Smooth muscle cell (in vitro differentiated cells): ENCODE data around the gene PCDHGB1. TPM values are rescaled to one million over a fixed set of nuclear protein-coding genes. Genes with fewer than 3 reads are reported as not detected.

ENCODE experiments used
- DNase-seq: peaks from one replicate; lab custom pipeline; 2025; ENCODE audit not compliant: unreplicated experiment; lab: John Stamatoyannopoulos, UW
- H2AFZ ChIP-seq: fragments of 200-600 bp; sonication (generic); 2 replicates; pipeline ENCODE4 v1.6.0; 2016; ENCODE audit warnings: antibody characterized with exemption, low read depth, mild to moderate bottlenecking
- H3F3A ChIP-seq: fragments of 200-600 bp; sonication (generic); 2 replicates; pipeline ENCODE4 v1.6.0; 2017; ENCODE audit warnings: antibody characterized with exemption, low read depth
- H3K27ac ChIP-seq: fragments of 200-600 bp; sonication (generic); 2 replicates; pipeline ENCODE4 v1.5.1; 2016; ENCODE audit warnings: low read depth, mild to moderate bottlenecking
- H3K27me3 ChIP-seq: fragments of 200-600 bp; sonication (generic); 2 replicates; pipeline ENCODE4 v1.6.1; 2016; ENCODE audit warnings: low read depth, mild to moderate bottlenecking
- H3K36me3 ChIP-seq: fragments of 200-600 bp; sonication (generic); 2 replicates; pipeline ENCODE4 v1.5.1; 2016; ENCODE audit warnings: low read depth
- H3K4me1 ChIP-seq: fragments of 200-600 bp; sonication (generic); 2 replicates; pipeline ENCODE4 v1.5.1; 2016; ENCODE audit warnings: low read depth
- H3K4me2 ChIP-seq: fragments of 200-600 bp; sonication (generic); 2 replicates; pipeline ENCODE4 v1.6.0; 2016; ENCODE audit warnings: mild to moderate bottlenecking
- H3K4me3 ChIP-seq: fragments of 200-600 bp; sonication (generic); 2 replicates; pipeline ENCODE4 v1.5.1; 2016; ENCODE audit warnings: mild to moderate bottlenecking
- H3K79me2 ChIP-seq: fragments of 200-600 bp; sonication (generic); 2 replicates; pipeline ENCODE4 v1.6.0; 2016; ENCODE audit warnings: low read depth, mild to moderate bottlenecking
- H3K9ac ChIP-seq: fragments of 200-600 bp; sonication (generic); 2 replicates; pipeline ENCODE4 v1.6.0; 2016; ENCODE audit warnings: low read depth
- H3K9me3 ChIP-seq: fragments of 200-600 bp; sonication (generic); replicated peaks from 2 replicates; pipeline ENCODE4 v1.5.1; 2016; ENCODE audit warnings: low read depth
- H4K20me1 ChIP-seq: fragments of 200-600 bp; sonication (generic); 2 replicates; pipeline ENCODE4 v1.6.0; 2016; ENCODE audit warnings: low read depth
- CTCF ChIP-seq: fragments of 200-600 bp; sonication (generic); IDR thresholded peaks from 2 replicates; pipeline ENCODE4 v1.5.1; 2017; ENCODE audit warnings: borderline replicate concordance, mild to moderate bottlenecking, antibody characterized with exemption; ENCODE audit not compliant: insufficient read depth, poor library complexity, severe bottlenecking
- WGBS: methylation state at CpG from one replicate; pipeline ENCODE4 v1.1.7; 2016; ENCODE audit warnings: low lambda C conversion rate; 5-methylcytosine and 5-hydroxymethylcytosine counted together
- polyA plus RNA-seq: library from polyadenylated mRNA; unstranded; fragments of >200 nt; fragmentation: Nextera tagmentation; extraction: Ambion mirVana; gene quantifications from 2 replicates; pipeline ENCODE4 v1.2.1, GENCODE V29; 2016
- total RNA-seq: library from RNA; depleted of rRNA; stranded (reverse); fragments of >200 nt; gene quantifications from 2 replicates; pipeline ENCODE4 v1.2.3, GENCODE V29; 2014

The PCDHGB1 gene
- total and polyA plus RNA-seq, 2 experiments from 2014 or later, result 0.27 to 0.40 TPM

- no peak overlapping the region for H3K4me3 ChIP-seq
- peaks cover 25% of the 10 kb centered on the region for H3K9me3 ChIP-seq
Observed at GRCh38 chr5:141398608-141399007, 48.7 kb downstream of the PCDHGB1 start.

DNA sequence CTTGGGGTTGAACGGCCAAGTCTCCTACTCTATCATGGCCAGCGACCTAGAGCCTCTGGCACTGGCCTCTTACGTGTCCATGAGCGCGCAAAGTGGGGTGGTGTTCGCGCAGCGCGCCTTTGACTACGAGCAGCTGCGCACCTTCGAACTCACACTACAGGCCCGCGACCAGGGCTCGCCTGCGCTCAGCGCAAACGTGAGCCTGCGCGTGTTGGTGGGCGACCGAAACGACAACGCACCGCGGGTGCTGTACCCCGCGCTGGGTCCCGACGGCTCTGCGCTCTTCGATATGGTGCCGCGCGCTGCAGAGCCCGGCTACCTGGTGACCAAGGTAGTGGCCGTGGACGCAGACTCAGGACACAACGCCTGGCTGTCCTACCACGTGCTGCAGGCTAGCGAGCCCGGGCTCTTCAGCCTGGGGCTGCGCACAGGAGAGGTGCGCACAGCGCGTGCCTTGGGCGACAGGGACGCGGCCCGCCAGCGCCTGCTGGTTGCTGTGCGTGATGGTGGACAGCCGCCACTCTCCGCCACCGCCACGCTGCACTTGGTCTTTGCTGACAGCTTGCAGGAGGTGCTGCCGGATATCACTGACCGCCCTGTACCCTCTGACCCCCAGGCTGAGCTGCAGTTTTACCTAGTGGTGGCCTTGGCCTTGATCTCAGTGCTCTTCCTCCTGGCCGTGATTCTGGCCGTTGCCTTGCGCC is 49.8 kb downstream of the PCDHGB1 start:
- no peak overlapping the region for H3K4me3 ChIP-seq
- H3F3A ChIP-seq, result no peaks in the 10 kb centered on the region
- peaks cover 24% of the 10 kb centered on the region for H3K9me3 ChIP-seq
- no peak for DNase-seq
- H3K27ac ChIP-seq, result no peak overlapping the region
- no peak overlapping the region for H3K9ac ChIP-seq
- 98% methylated on average over 54 of the region's 61 CpGs for WGBS
- H3K36me3 ChIP-seq, result peaks cover 4% of the 10 kb centered on the region
- no peaks in the 10 kb centered on the region for H3K27me3 ChIP-seq
- peaks cover 3% of the 10 kb centered on the region for H3K79me2 ChIP-seq
- no peak overlapping the region for H3K4me2 ChIP-seq
- no peaks in the 10 kb centered on the region for H4K20me1 ChIP-seq
- H2AFZ ChIP-seq, result no peak overlapping the region
- no peaks in the 10 kb centered on the region for H3K4me1 ChIP-seq
- TF ChIP-seq CTCF, result no peak

More at GRCh38 chr5:141398608-141399007, 48.7 kb downstream of the PCDHGB1 start:
- no peak overlapping the region for H3K4me2 ChIP-seq
- no peaks in the 10 kb centered on the region for H3K27me3 ChIP-seq
- no peak overlapping the region for H2AFZ ChIP-seq
- no peak for TF ChIP-seq CTCF
- H3K4me1 ChIP-seq, result no peaks in the 10 kb centered on the region
- no peaks in the 10 kb centered on the region for H4K20me1 ChIP-seq
- no peak for DNase-seq
- WGBS, result 96% methylated on average over 15 of the region's 15 CpGs
- H3K79me2 ChIP-seq, result peaks cover 3% of the 10 kb centered on the region
- H3K27ac ChIP-seq, result no peak overlapping the region
- no peaks in the 10 kb centered on the region for H3F3A ChIP-seq
- no peak overlapping the region for H3K9ac ChIP-seq
- H3K36me3 ChIP-seq, result peaks cover 4% of the 10 kb centered on the region

Other genes with a start within 250 kb of the PCDHGB1 start
Only the 30 nearest of the 37 such genes appear.
- gene PCDHB9, start 162.9 kb upstream of the PCDHGB1 start, total RNA-seq, result 4.1 and 6.5 TPM in 2 replicates
- gene PCDHB9, start 162.9 kb upstream of the PCDHGB1 start, polyA plus RNA-seq, result 2.2 and 2.4 TPM in 2 replicates
- 6.4 and 7.4 TPM in 2 replicates for gene PCDHB10, start 157.7 kb upstream of the PCDHGB1 start, total RNA-seq
- gene PCDHB10, start 157.7 kb upstream of the PCDHGB1 start, polyA plus RNA-seq, result 3.3 and 3.4 TPM in 2 replicates
- gene PCDHB11, start 150.5 kb upstream of the PCDHGB1 start, total RNA-seq, result 1.8 and 2.1 TPM in 2 replicates
- gene PCDHB11, start 150.5 kb upstream of the PCDHGB1 start, polyA plus RNA-seq, result 0.61 and 1.7 TPM in 2 replicates
- 2.9 and 3.6 TPM in 2 replicates for gene PCDHB12, start 141.4 kb upstream of the PCDHGB1 start, total RNA-seq
- 0.57 and 1.0 TPM in 2 replicates for gene PCDHB12, start 141.4 kb upstream of the PCDHGB1 start, polyA plus RNA-seq
- 4.4 and 8.3 TPM in 2 replicates for gene PCDHB13, start 136.2 kb upstream of the PCDHGB1 start, total RNA-seq
- gene PCDHB13, start 136.2 kb upstream of the PCDHGB1 start, polyA plus RNA-seq, result 1.8 and 2.6 TPM in 2 replicates
- gene PCDHB14, start 126.8 kb upstream of the PCDHGB1 start, total RNA-seq, result 7.8 and 9.1 TPM in 2 replicates
- gene PCDHB14, start 126.8 kb upstream of the PCDHGB1 start, polyA plus RNA-seq, result 2.6 and 4.6 TPM in 2 replicates
- 3.9 and 4.2 TPM in 2 replicates for gene PCDHB15, start 104.7 kb upstream of the PCDHGB1 start, total RNA-seq
- 1.8 and 2.1 TPM in 2 replicates for gene PCDHB15, start 104.7 kb upstream of the PCDHGB1 start, polyA plus RNA-seq
- gene SLC25A2, start 46.0 kb upstream of the PCDHGB1 start, total RNA-seq, result not detected in 2 replicates
- 0.15 TPM in 1 of 2 replicates, not detected in the other for gene SLC25A2, start 46.0 kb upstream of the PCDHGB1 start, polyA plus RNA-seq
- gene TAF7, start 29.3 kb upstream of the PCDHGB1 start, total RNA-seq, result 83.0 and 94.5 TPM in 2 replicates
- 85.9 and 105 TPM in 2 replicates for gene TAF7, start 29.3 kb upstream of the PCDHGB1 start, polyA plus RNA-seq
- 0.58 and 0.63 TPM in 2 replicates for gene PCDHGA1, start 19.6 kb upstream of the PCDHGB1 start, total RNA-seq
- 0.05 TPM in 1 of 2 replicates, not detected in the other for gene PCDHGA1, start 19.6 kb upstream of the PCDHGB1 start, polyA plus RNA-seq
- 0.04 TPM in 1 of 2 replicates, not detected in the other for gene PCDHGA2, start 11.3 kb upstream of the PCDHGB1 start, total RNA-seq
- not detected in 2 replicates for gene PCDHGA2, start 11.3 kb upstream of the PCDHGB1 start, polyA plus RNA-seq
- gene PCDHGA3, start 6.3 kb upstream of the PCDHGB1 start, total RNA-seq, result not detected in 2 replicates
- not detected in 2 replicates for gene PCDHGA3, start 6.3 kb upstream of the PCDHGB1 start, polyA plus RNA-seq
- 0.58 and 1.1 TPM in 2 replicates for gene PCDHGA4, start 4.9 kb downstream of the PCDHGB1 start, total RNA-seq
- not detected in 2 replicates for gene PCDHGA4, start 4.9 kb downstream of the PCDHGB1 start, polyA plus RNA-seq
- 0.18 and 1.1 TPM in 2 replicates for gene PCDHGB2, start 9.9 kb downstream of the PCDHGB1 start, total RNA-seq
- gene PCDHGB2, start 9.9 kb downstream of the PCDHGB1 start, polyA plus RNA-seq, result not detected in 2 replicates
- gene PCDHGA5, start 14.1 kb downstream of the PCDHGB1 start, total RNA-seq, result 0.09 and 0.22 TPM in 2 replicates
- gene PCDHGA5, start 14.1 kb downstream of the PCDHGB1 start, polyA plus RNA-seq, result 0.13 TPM in 1 of 2 replicates, not detected in the other
- gene PCDHGB3, start 20.1 kb downstream of the PCDHGB1 start, total RNA-seq, result 0.40 TPM in 1 of 2 replicates, not detected in the other
- not detected in 2 replicates for gene PCDHGB3, start 20.1 kb downstream of the PCDHGB1 start, polyA plus RNA-seq
- 0.09 and 0.27 TPM in 2 replicates for gene PCDHGA6, start 23.8 kb downstream of the PCDHGB1 start, total RNA-seq
- not detected in 2 replicates for gene PCDHGA6, start 23.8 kb downstream of the PCDHGB1 start, polyA plus RNA-seq
- 0.09 and 0.27 TPM in 2 replicates for gene PCDHGA7, start 32.6 kb downstream of the PCDHGB1 start, total RNA-seq
- not detected in 2 replicates for gene PCDHGA7, start 32.6 kb downstream of the PCDHGB1 start, polyA plus RNA-seq
- gene PCDHGB4, start 37.6 kb downstream of the PCDHGB1 start, total RNA-seq, result 37.1 and 43.1 TPM in 2 replicates
- 20.0 and 27.5 TPM in 2 replicates for gene PCDHGB4, start 37.6 kb downstream of the PCDHGB1 start, polyA plus RNA-seq
- 3.2 and 3.3 TPM in 2 replicates for gene PCDHGA8, start 42.5 kb downstream of the PCDHGB1 start, total RNA-seq
- gene PCDHGA8, start 42.5 kb downstream of the PCDHGB1 start, polyA plus RNA-seq, result 0.25 and 0.89 TPM in 2 replicates
- 3.2 and 3.3 TPM in 2 replicates for gene PCDHGB5, start 47.8 kb downstream of the PCDHGB1 start, total RNA-seq
- gene PCDHGB5, start 47.8 kb downstream of the PCDHGB1 start, polyA plus RNA-seq, result 0.90 and 4.2 TPM in 2 replicates
- gene PCDHGA9, start 52.7 kb downstream of the PCDHGB1 start, total RNA-seq, result 2.9 and 4.0 TPM in 2 replicates
- gene PCDHGA9, start 52.7 kb downstream of the PCDHGB1 start, polyA plus RNA-seq, result 0.08 and 0.23 TPM in 2 replicates
- gene PCDHGB6, start 57.9 kb downstream of the PCDHGB1 start, total RNA-seq, result 12.4 and 17.1 TPM in 2 replicates
- gene PCDHGB6, start 57.9 kb downstream of the PCDHGB1 start, polyA plus RNA-seq, result 9.7 and 12.3 TPM in 2 replicates
- 24.6 and 24.7 TPM in 2 replicates for gene PCDHGA10, start 62.9 kb downstream of the PCDHGB1 start, total RNA-seq
- gene PCDHGA10, start 62.9 kb downstream of the PCDHGB1 start, polyA plus RNA-seq, result 10.9 and 11.1 TPM in 2 replicates
- 25.3 and 37.5 TPM in 2 replicates for gene PCDHGB7, start 67.6 kb downstream of the PCDHGB1 start, total RNA-seq
- 21.3 and 24.6 TPM in 2 replicates for gene PCDHGB7, start 67.6 kb downstream of the PCDHGB1 start, polyA plus RNA-seq
- gene PCDHGA11, start 71.0 kb downstream of the PCDHGB1 start, total RNA-seq, result 8.7 and 13.2 TPM in 2 replicates
- 7.9 and 8.0 TPM in 2 replicates for gene PCDHGA11, start 71.0 kb downstream of the PCDHGB1 start, polyA plus RNA-seq
- gene PCDHGA12, start 80.4 kb downstream of the PCDHGB1 start, total RNA-seq, result 1.7 and 4.5 TPM in 2 replicates
- gene PCDHGA12, start 80.4 kb downstream of the PCDHGB1 start, polyA plus RNA-seq, result 0.42 and 0.86 TPM in 2 replicates
- 38.2 and 50.3 TPM in 2 replicates for gene PCDHGC3, start 125.9 kb downstream of the PCDHGB1 start, total RNA-seq
- gene PCDHGC3, start 125.9 kb downstream of the PCDHGB1 start, polyA plus RNA-seq, result 98.4 and 111 TPM in 2 replicates
- 1.2 and 3.8 TPM in 2 replicates for gene PCDHGC4, start 134.9 kb downstream of the PCDHGB1 start, total RNA-seq
- gene PCDHGC4, start 134.9 kb downstream of the PCDHGB1 start, polyA plus RNA-seq, result 0.12 and 0.16 TPM in 2 replicates
- 1.8 and 3.4 TPM in 2 replicates for gene PCDHGC5, start 139.0 kb downstream of the PCDHGB1 start, total RNA-seq
- gene PCDHGC5, start 139.0 kb downstream of the PCDHGB1 start, polyA plus RNA-seq, result 1.5 and 3.3 TPM in 2 replicates